ENCODE results near the gene GPS2. TPM values are rescaled to one million over a fixed set of nuclear protein-coding genes. Genes with fewer than 3 reads are reported as not detected.
"Not testable (repeated sequence)": the region's sequence is repeated elsewhere in the genome, so short reads cannot be mapped to it uniquely, and the experiment has no call there.

Gene GPS2
- total and polyA plus RNA-seq, 2 of the 4 experiments (the other 2 are of a cell fraction): 36.2 to 50.9 TPM

DNA sequence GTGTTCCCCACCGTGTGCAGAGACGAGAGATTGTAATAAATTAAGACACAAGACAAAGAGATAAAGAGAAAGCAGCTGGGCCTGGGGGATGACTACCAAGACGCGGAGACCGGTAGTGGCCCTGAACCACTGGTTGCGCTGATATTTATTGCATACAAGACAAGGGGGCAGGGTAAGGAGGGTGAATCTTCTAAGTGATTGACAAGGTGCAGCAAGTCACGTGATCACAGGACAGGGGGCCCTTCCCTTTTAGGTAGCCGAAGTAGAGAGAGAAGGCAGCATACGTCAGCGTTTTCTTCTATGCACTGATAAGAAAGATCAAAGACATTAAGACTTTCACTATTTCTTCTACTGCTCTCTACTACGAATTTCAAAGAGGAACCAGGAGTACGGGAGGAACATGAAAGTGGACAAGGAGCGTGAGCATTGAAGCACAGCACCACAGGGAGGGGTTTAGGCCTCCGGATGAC is 17.5 kb upstream of the GPS2 start:
- H3K79me1 ChIP-seq (ENCODE audit: low read depth in 1 of 2, low read length in 2 of 2): peaks cover 10 to 13% of the 10 kb centered on the region in 2 experiments; a peak in 3 of 4 replicates
- H3K23ac ChIP-seq (ENCODE audit: low read depth, low read length); H2AK9ac ChIP-seq (replicated peaks; ENCODE audit: low read depth, low read length, poor library complexity); BruUV-seq (replicated peaks); CTCF ChIA-PET; H3K9ac ChIP-seq (ENCODE audit: low read depth, low read length); H3K27me3 ChIP-seq (ENCODE audit: control insufficient read depth, insufficient read depth, low read length); H4K20me1 ChIP-seq (ENCODE audit: insufficient read depth, low read length); H3K18ac ChIP-seq (ENCODE audit: low read depth, low read length); H3K14ac ChIP-seq (replicated peaks; ENCODE audit: low read depth, low read length); DNase-seq; H4K91ac ChIP-seq (ENCODE audit: insufficient read depth, low read depth, low read length); POLR2A ChIA-PET (ENCODE audit: unreplicated experiment); H3K56ac ChIP-seq (ENCODE audit: extremely low read depth, insufficient read depth, low read length); H2AK5ac ChIP-seq (ENCODE audit: low read depth, low read length); H3K9me3 ChIP-seq (ENCODE audit: control insufficient read depth, insufficient read depth, low read length); H2BK20ac ChIP-seq (ENCODE audit: low read depth, low read length); H2BK120ac ChIP-seq (ENCODE audit: low read depth, low read length); intact Hi-C loops (cut with micrococcal nuclease); H3K4me1 ChIP-seq (ENCODE audit: control insufficient read depth, insufficient read depth, low read length); H4K8ac ChIP-seq (ENCODE audit: low read depth in 2 of 2, low read length in 2 of 2); H2AFZ ChIP-seq (replicated peaks; ENCODE audit: low read length, poor library complexity); H3K27ac ChIP-seq (ENCODE audit: insufficient read depth, low read length); H4K5ac ChIP-seq (ENCODE audit: low read depth, low read length); H3K36me3 ChIP-seq (ENCODE audit: control insufficient read depth, insufficient read depth, low read length); H3K9me1 ChIP-seq (ENCODE audit: insufficient read depth, low read length); H2BK15ac ChIP-seq (ENCODE audit: low read depth, low read length); H3K4me3 ChIP-seq (ENCODE audit: insufficient read depth, low read depth, low read length); dilution Hi-C loops (cut with HindIII; ENCODE audit: low sequenced_read_pairs, unreplicated experiment); H3K4me2 ChIP-seq (ENCODE audit: low read depth, low read length); H2BK5ac ChIP-seq (ENCODE audit: low read depth, low read length, poor library complexity, severe bottlenecking); H3K4ac ChIP-seq (ENCODE audit: low read depth, low read length); ATAC-seq (ENCODE audit: low read depth): not testable (repeated sequence)
- in situ Hi-C loops (cut with MboI; ENCODE audit: low sequenced_read_pairs): loop anchor here (5.0 kb wide), 1 partner anchor 55 kb away; no protein-coding TSS in a partner anchor
- 57% methylated on average over 7 of the region's 14 CpGs; no CpG with 5 or more reads in 1 of the 2 experiments for WGBS, 2 experiments (ENCODE audit: extremely low coverage in 2 of 2, insufficient read length in 1 of 2)

Data from IMR-90 (cell line).